ENCODE measurements around the gene BMP6. TPM values are rescaled to one million over a fixed set of nuclear protein-coding genes. Genes with fewer than 3 reads are reported as not detected.

The BMP6 gene
- total and polyA plus RNA-seq, 4 experiments from 2014 or later: 0.06 TPM; not detected in 3

DNA sequence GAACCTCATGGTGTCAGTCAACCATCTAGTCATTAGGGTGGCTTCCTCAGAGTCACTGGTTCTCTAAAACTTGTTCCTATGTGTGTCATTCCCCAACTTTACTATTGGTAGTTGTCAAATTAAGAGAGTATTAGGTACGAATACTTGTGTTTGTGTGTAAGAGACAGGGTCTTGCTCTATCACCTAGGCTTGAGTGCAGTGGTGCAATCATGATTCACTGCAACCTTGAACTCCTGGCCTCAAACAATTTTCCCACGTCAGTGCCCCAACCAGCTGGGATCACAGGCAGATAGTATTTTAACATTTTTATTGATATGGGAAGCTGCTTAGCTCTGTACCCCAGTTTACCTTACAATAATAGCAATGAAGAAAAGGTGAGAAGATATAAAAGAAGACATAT is 50.6 kb downstream of the BMP6 start:
- ChIA-PET CTCF (ENCODE audit: partially characterized antibody) (no interaction called here), POLR2A (ENCODE audit: partially characterized antibody) (no interaction called here)
- H3K4me1 ChIP-seq (ENCODE audit: insufficient read depth, low read length): no peaks in the 10 kb centered on the region
- no peaks in the 10 kb centered on the region for H3K27me3 ChIP-seq (ENCODE audit: insufficient read depth, low read length)
- peaks cover 7 to 33% of the 10 kb centered on the region in 2 donors for H3K27me3 Mint-ChIP-seq
- H3K4me1 Mint-ChIP-seq: no peaks in the 10 kb centered on the region
- no peak overlapping the region for H3K27ac ChIP-seq (ENCODE audit: low read depth, low read length)
- DNase-seq: no peak
- no peak overlapping the region for H3K27ac Mint-ChIP-seq
- no peaks in the 10 kb centered on the region for H3K36me3 ChIP-seq (ENCODE audit: insufficient read depth, low read length)
- no peaks in the 10 kb centered on the region for H3K36me3 Mint-ChIP-seq
- H3K9me3 ChIP-seq (ENCODE audit: control insufficient read depth in 1 of 2, low read length in 2 of 2): no peaks in the 10 kb centered on the region
- intact Hi-C loops (cut with micrococcal nuclease): no loop called here
- no peak overlapping the region for H3K4me3 Mint-ChIP-seq
- H3K4me3 ChIP-seq (ENCODE audit: low read length in 2 of 2): no peak overlapping the region
- H3K9me3 Mint-ChIP-seq: no peaks in the 10 kb centered on the region

DNA sequence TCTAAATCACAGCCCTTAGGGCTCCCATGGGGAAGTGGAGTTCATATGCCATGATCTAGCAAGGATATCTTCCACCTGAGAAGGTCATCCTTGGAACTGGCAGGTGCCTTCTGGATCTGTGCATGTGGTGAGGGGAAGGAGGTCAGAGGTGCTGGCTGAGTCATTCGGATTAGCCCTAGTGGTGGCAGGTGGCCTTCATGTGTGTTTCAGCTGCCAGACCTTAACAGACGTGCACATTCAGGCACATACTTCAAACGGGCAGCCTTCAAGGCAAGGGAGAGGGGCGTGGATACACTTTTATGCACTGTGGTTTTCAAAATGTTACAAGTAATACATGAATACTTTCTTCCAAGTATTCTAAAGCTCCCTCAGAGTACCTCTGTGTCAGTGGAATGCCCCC is 51.2 kb downstream of the BMP6 start:
- intact Hi-C loops (cut with micrococcal nuclease): no loop called here
- POLR2A ChIA-PET (ENCODE audit: partially characterized antibody): no interaction called here

DNA sequence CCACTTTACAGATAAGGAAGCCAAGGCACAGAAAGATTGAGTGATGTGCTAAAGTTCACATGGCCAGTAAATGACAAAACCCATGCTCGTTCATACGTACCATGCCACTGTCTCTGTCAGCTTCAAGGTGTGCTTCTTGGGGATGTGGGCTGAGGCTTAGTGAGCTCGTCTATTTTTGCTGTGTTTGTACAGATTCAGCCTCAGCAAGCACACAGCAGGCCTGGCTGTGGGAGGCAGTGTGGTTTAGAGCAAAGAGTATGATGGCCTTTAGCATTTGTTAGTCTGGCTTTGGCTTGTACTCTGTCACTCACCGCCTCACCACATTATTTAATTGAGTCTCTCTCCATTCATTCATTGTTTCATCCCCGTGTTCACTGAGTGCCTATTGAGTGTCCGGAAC is 55.3 kb downstream of the BMP6 start:
- ChIA-PET POLR2A (ENCODE audit: partially characterized antibody) (no interaction called here), CTCF (ENCODE audit: partially characterized antibody) (no interaction called here)
- H3K27ac ChIP-seq (ENCODE audit: low read depth, low read length): no peak overlapping the region
- no peaks in the 10 kb centered on the region for H3K4me1 ChIP-seq (ENCODE audit: insufficient read depth, low read length)
- Mint-ChIP-seq H3K4me3 (no peak overlapping the region), H3K27ac (no peak overlapping the region), H3K4me1 (no peaks in the 10 kb centered on the region), H3K27me3 (peaks cover 6 to 26% of the 10 kb centered on the region in 2 donors), H3K36me3 (no peaks in the 10 kb centered on the region), H3K9me3 (peaks cover 0 to 3% (median 0%) of the 10 kb centered on the region in 8 donors)
- no peaks in the 10 kb centered on the region for H3K36me3 ChIP-seq (ENCODE audit: insufficient read depth, low read length)
- H3K4me3 ChIP-seq (ENCODE audit: low read length in 2 of 2): no peak overlapping the region
- DNase-seq: no peak
- no peaks in the 10 kb centered on the region for H3K9me3 ChIP-seq (ENCODE audit: control insufficient read depth in 1 of 2, low read length in 2 of 2)
- H3K27me3 ChIP-seq (ENCODE audit: insufficient read depth, low read length): no peaks in the 10 kb centered on the region
- intact Hi-C loops (cut with micrococcal nuclease): no loop called here

More for the DNA sequence above, 51.2 kb downstream of the BMP6 start:
- Mint-ChIP-seq H3K27me3 (peaks cover 7 to 36% of the 10 kb centered on the region in 2 donors), H3K4me3 (no peak overlapping the region), H3K4me1 (no peaks in the 10 kb centered on the region), H3K36me3 (no peaks in the 10 kb centered on the region), H3K9me3 (no peaks in the 10 kb centered on the region), H3K27ac (no peak overlapping the region)
- no peak overlapping the region for H3K4me3 ChIP-seq (ENCODE audit: low read length in 2 of 2)
- no peaks in the 10 kb centered on the region for H3K36me3 ChIP-seq (ENCODE audit: insufficient read depth, low read length)
- no peaks in the 10 kb centered on the region for H3K4me1 ChIP-seq (ENCODE audit: insufficient read depth, low read length)
- DNase-seq: no peak
- H3K27ac ChIP-seq (ENCODE audit: low read depth, low read length): no peak overlapping the region
- CTCF ChIA-PET (ENCODE audit: partially characterized antibody): no interaction called here
- no peaks in the 10 kb centered on the region for H3K9me3 ChIP-seq (ENCODE audit: control insufficient read depth in 1 of 2, low read length in 2 of 2)
- no peaks in the 10 kb centered on the region for H3K27me3 ChIP-seq (ENCODE audit: insufficient read depth, low read length)

DNA sequence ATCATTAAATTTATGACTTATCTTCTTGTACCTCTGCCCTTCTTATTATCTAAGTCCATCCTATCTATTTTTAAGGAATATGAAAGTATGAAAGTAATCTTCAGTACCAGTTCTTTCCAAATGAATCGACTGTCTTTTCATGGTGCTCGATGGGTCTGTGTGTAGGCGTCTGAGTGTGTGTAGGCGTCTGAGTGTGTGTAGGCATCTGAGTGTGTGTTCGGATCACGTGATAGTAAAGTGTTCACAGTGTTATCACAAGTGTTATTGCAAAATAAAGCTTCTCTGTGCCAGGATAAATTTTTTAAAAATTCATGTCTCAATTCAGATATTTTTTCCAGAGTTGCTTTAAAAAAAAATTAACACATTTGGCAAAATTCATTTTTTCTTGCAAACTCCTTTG is 58.3 kb downstream of the BMP6 start:
- Histone ChIP-seq H3K9me3 (ENCODE audit: control insufficient read depth in 1 of 2, low read length in 2 of 2) (no peaks in the 10 kb centered on the region), H3K4me3 (ENCODE audit: low read length in 2 of 2) (no peak overlapping the region), H3K27me3 (ENCODE audit: insufficient read depth, low read length) (no peaks in the 10 kb centered on the region), H3K36me3 (ENCODE audit: insufficient read depth, low read length) (no peaks in the 10 kb centered on the region), H3K27ac (ENCODE audit: low read depth, low read length) (no peak overlapping the region), H3K4me1 (ENCODE audit: insufficient read depth, low read length) (no peaks in the 10 kb centered on the region)
- POLR2A ChIA-PET (ENCODE audit: partially characterized antibody): no interaction called here
- Mint-ChIP-seq H3K27ac (no peak overlapping the region), H3K36me3 (no peaks in the 10 kb centered on the region), H3K27me3 (peaks cover 4 to 20% of the 10 kb centered on the region in 2 donors), H3K4me3 (no peak overlapping the region), H3K9me3 (peaks cover 0 to 3% (median 0%) of the 10 kb centered on the region in 8 donors), H3K4me1 (no peaks in the 10 kb centered on the region)
- DNase-seq: no peak
- intact Hi-C loops (cut with micrococcal nuclease): no loop called here
- CTCF ChIA-PET (ENCODE audit: partially characterized antibody): no interaction called here

DNA sequence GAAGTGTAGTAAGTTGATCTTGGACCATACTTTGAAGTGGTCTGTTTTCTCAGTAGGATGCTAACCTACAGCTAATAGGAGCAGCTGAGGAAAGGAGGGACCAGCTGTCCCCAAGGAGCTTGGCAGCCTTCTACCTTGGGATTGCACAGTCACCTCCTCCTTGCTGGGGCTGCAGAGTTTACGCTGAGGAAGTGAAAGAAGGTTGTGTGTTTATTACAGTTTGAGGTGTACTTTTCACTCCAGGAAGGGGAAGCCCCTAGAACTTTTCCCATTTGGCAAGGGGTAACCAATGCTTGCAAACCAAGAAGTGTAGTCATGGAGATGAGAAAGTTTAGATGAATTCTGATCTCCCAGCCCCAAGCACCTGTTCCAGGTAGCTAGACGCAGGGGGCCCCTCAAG is 58.8 kb downstream of the BMP6 start:
- ChIA-PET CTCF (ENCODE audit: partially characterized antibody) (interaction anchor here (1.1 kb wide), 1 partner anchor 62 kb away, joined by 3 read pairs; no protein-coding TSS in a partner anchor), POLR2A (ENCODE audit: partially characterized antibody) (no interaction called here)
- Histone ChIP-seq H3K9me3 (ENCODE audit: control insufficient read depth in 1 of 2, low read length in 2 of 2) (no peaks in the 10 kb centered on the region), H3K4me3 (ENCODE audit: low read length in 2 of 2) (no peak overlapping the region), H3K36me3 (ENCODE audit: insufficient read depth, low read length) (no peaks in the 10 kb centered on the region), H3K27me3 (ENCODE audit: insufficient read depth, low read length) (no peaks in the 10 kb centered on the region), H3K4me1 (ENCODE audit: insufficient read depth, low read length) (no peaks in the 10 kb centered on the region), H3K27ac (ENCODE audit: low read depth, low read length) (no peak overlapping the region)
- peaks cover 4 to 20% of the 10 kb centered on the region in 2 donors for H3K27me3 Mint-ChIP-seq
- intact Hi-C loops (cut with micrococcal nuclease): no loop called here
- no peak overlapping the region for H3K27ac Mint-ChIP-seq
- H3K9me3 Mint-ChIP-seq: peaks cover 0 to 3% (median 0%) of the 10 kb centered on the region in 8 donors
- H3K36me3 Mint-ChIP-seq: no peaks in the 10 kb centered on the region
- no peak for DNase-seq
- no peak overlapping the region for H3K4me3 Mint-ChIP-seq
- H3K4me1 Mint-ChIP-seq: no peaks in the 10 kb centered on the region

DNA sequence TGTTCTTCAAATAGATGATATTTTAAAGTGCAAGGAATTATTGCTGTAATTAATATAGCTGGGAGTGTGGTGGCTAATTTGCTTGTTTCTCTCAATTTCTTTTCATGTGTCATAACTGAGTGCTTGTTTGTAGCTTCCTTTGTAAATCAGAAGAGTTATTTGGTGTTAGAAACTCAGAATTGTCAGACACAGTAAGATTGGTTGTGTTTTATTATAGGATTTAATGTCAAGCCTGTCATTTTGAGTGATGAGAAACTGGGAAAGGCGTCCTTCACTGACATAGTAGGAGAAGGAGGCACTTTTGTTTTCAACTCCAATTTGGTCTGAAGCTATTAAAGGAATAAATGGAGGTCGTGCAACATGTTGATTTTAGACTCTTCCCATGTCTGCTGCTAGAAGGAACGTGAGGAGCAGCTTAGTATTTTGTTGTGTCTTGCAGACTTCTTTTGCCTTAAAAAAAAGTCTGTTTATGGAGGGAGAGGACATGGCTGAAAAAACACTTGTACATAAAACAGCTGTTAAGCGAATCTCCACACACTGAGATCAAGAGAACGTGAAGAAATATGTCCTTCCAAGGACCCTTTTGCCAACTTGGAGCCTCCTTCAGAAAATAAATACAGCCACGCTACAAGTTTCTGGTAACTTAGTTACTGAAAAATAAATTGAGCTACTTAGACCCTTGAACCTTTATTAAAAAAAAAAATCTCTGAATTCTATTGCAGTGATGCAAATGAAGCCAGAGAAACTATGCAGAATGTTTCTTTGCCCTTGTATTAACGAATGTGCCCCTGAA is 59.5 kb downstream of the BMP6 start:
- Mint-ChIP-seq H3K4me1 (no peaks in the 10 kb centered on the region), H3K4me3 (no peak overlapping the region), H3K36me3 (no peaks in the 10 kb centered on the region), H3K27me3 (peaks cover 4 to 20% of the 10 kb centered on the region in 2 donors), H3K27ac (no peak overlapping the region), H3K9me3 (peaks cover 0 to 3% (median 0%) of the 10 kb centered on the region in 8 donors)
- intact Hi-C loops (cut with micrococcal nuclease): no loop called here
- H3K27ac ChIP-seq (ENCODE audit: low read depth, low read length): no peak overlapping the region
- H3K4me3 ChIP-seq (ENCODE audit: low read length in 2 of 2): no peak overlapping the region
- H3K9me3 ChIP-seq (ENCODE audit: control insufficient read depth in 1 of 2, low read length in 2 of 2): no peaks in the 10 kb centered on the region
- no peaks in the 10 kb centered on the region for H3K36me3 ChIP-seq (ENCODE audit: insufficient read depth, low read length)
- no peak for DNase-seq
- H3K4me1 ChIP-seq (ENCODE audit: insufficient read depth, low read length): no peaks in the 10 kb centered on the region
- H3K27me3 ChIP-seq (ENCODE audit: insufficient read depth, low read length): no peaks in the 10 kb centered on the region
- POLR2A ChIA-PET (ENCODE audit: partially characterized antibody): no interaction called here
- CTCF ChIA-PET (ENCODE audit: partially characterized antibody): interaction anchor here (1.1 kb wide), 1 partner anchor 63 kb away, joined by 3 read pairs; no protein-coding TSS in a partner anchor

DNA sequence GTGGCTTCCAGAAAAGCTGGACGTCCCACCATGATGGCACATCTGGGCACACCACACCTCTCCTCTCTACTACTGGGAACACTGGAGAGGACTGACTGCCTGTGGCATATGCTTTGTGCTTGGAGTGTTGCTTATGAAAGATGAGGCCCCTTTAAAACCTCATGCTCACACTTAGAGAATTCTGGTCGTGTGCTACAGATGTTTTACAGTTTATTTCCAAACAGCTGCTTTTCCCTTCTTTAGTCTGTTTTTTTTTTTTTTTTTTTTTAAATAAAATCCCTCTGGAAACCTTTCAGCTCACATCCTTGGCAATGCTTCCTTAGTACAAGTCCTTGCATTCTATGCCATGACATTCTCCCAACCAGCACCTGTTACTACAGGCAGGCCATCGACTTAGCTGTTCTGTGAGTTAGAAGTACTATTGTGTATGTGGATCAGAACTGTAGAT is 60.3 kb downstream of the BMP6 start:
- intact Hi-C loops (cut with micrococcal nuclease): no loop called here
- Mint-ChIP-seq H3K4me3 (no peak overlapping the region), H3K27ac (no peak overlapping the region), H3K9me3 (peaks cover 0 to 3% (median 0%) of the 10 kb centered on the region in 8 donors), H3K36me3 (no peaks in the 10 kb centered on the region), H3K4me1 (no peaks in the 10 kb centered on the region), H3K27me3 (peaks cover 8 to 15% of the 10 kb centered on the region in 2 donors)
- POLR2A ChIA-PET (ENCODE audit: partially characterized antibody): no interaction called here
- CTCF ChIA-PET (ENCODE audit: partially characterized antibody): no interaction called here
- no peaks in the 10 kb centered on the region for H3K36me3 ChIP-seq (ENCODE audit: insufficient read depth, low read length)
- H3K9me3 ChIP-seq (ENCODE audit: control insufficient read depth in 1 of 2, low read length in 2 of 2): no peaks in the 10 kb centered on the region
- H3K4me1 ChIP-seq (ENCODE audit: insufficient read depth, low read length): no peaks in the 10 kb centered on the region
- no peak overlapping the region for H3K27ac ChIP-seq (ENCODE audit: low read depth, low read length)
- H3K4me3 ChIP-seq (ENCODE audit: low read length in 2 of 2): no peak overlapping the region
- no peak for DNase-seq
- H3K27me3 ChIP-seq (ENCODE audit: insufficient read depth, low read length): no peaks in the 10 kb centered on the region
